Measurements from ENCODE around the gene PAX7. TPM values are rescaled to one million over a fixed set of nuclear protein-coding genes. Genes with fewer than 3 reads are reported as not detected.

Gene PAX7
- total RNA-seq, 1 experiment from 2014 or later = not detected

GRCh38 chr1:18619467-18619835 is 11.2 kb upstream of the PAX7 start:
- ChIA-PET POLR2A (no interaction called here), CTCF (interaction anchor here (1.0 kb wide), 1 partner anchor 22 kb away, joined by 3 read pairs; no protein-coding TSS in a partner anchor)
- Mint-ChIP-seq H3K4me3 (ENCODE audit: unreplicated experiment) (no peak overlapping the region), H3K36me3 (ENCODE audit: insufficient read depth, unreplicated experiment) (peaks cover 4% of the 10 kb centered on the region), H3K27me3 (ENCODE audit: insufficient read depth, unreplicated experiment) (peaks cover 19% of the 10 kb centered on the region), H3K27ac (ENCODE audit: low read depth, unreplicated experiment) (no peak overlapping the region), H3K9me3 (ENCODE audit: unreplicated experiment) (no peaks in the 10 kb centered on the region), H3K4me1 (ENCODE audit: insufficient read depth, unreplicated experiment) (peaks cover 11% of the 10 kb centered on the region)
- TF ChIP-seq CTCF (IDR thresholded peaks at IDR 0.05; ENCODE audit: unreplicated experiment) = no peak
- intact Hi-C loops (cut with micrococcal nuclease) = no loop called here
- no peak for DNase-seq (ENCODE audit: unreplicated experiment)
- BruUV-seq (replicated peaks) = no TSS peak

- intact Hi-C loops (cut with micrococcal nuclease) = no loop called here
- CTCF ChIA-PET = interaction anchor here (1.6 kb wide), 1 partner anchor 53 kb away, joined by 3 read pairs; no protein-coding TSS in a partner anchor
- Mint-ChIP-seq H3K4me1 (ENCODE audit: insufficient read depth, unreplicated experiment) (no peaks in the 10 kb centered on the region), H3K4me3 (ENCODE audit: unreplicated experiment) (no peak overlapping the region), H3K36me3 (ENCODE audit: insufficient read depth, unreplicated experiment) (no peaks in the 10 kb centered on the region), H3K9me3 (ENCODE audit: unreplicated experiment) (no peaks in the 10 kb centered on the region), H3K27ac (ENCODE audit: low read depth, unreplicated experiment) (no peak overlapping the region), H3K27me3 (ENCODE audit: insufficient read depth, unreplicated experiment) (peaks cover 97% of the 10 kb centered on the region)
- POLR2A ChIA-PET = no interaction called here
- no peak for DNase-seq (ENCODE audit: unreplicated experiment)
- no peak for TF ChIP-seq CTCF (IDR thresholded peaks at IDR 0.05; ENCODE audit: unreplicated experiment)
- BruUV-seq (replicated peaks) = no TSS peak
These were observed 2.1 kb upstream of the PAX7 start for GRCh38 chr1:18628511-18628910.

GRCh38 chr1:18629659-18630510 is 761 bp upstream of the PAX7 start:
- no TSS peak for BruUV-seq (replicated peaks)
- Mint-ChIP-seq H3K27me3 (ENCODE audit: insufficient read depth, unreplicated experiment) (peaks cover 97% of the 10 kb centered on the region), H3K4me3 (ENCODE audit: unreplicated experiment) (no peak overlapping the region), H3K36me3 (ENCODE audit: insufficient read depth, unreplicated experiment) (no peaks in the 10 kb centered on the region), H3K4me1 (ENCODE audit: insufficient read depth, unreplicated experiment) (no peaks in the 10 kb centered on the region), H3K9me3 (ENCODE audit: unreplicated experiment) (no peaks in the 10 kb centered on the region), H3K27ac (ENCODE audit: low read depth, unreplicated experiment) (no peak overlapping the region)
- CTCF ChIA-PET = no interaction called here
- intact Hi-C loops (cut with micrococcal nuclease) = no loop called here
- POLR2A ChIA-PET = no interaction called here
- TF ChIP-seq CTCF (IDR thresholded peaks at IDR 0.05; ENCODE audit: unreplicated experiment) = no peak
- DNase-seq (ENCODE audit: unreplicated experiment) = no peak

- H3K4me3 Mint-ChIP-seq (ENCODE audit: unreplicated experiment) = no peak overlapping the region
- no peak for DNase-seq (ENCODE audit: unreplicated experiment)
- intact Hi-C loops (cut with micrococcal nuclease) = no loop called here
- H3K4me1 Mint-ChIP-seq (ENCODE audit: insufficient read depth, unreplicated experiment) = no peaks in the 10 kb centered on the region
- H3K27me3 Mint-ChIP-seq (ENCODE audit: insufficient read depth, unreplicated experiment) = peaks cover 97% of the 10 kb centered on the region
- H3K36me3 Mint-ChIP-seq (ENCODE audit: insufficient read depth, unreplicated experiment) = no peaks in the 10 kb centered on the region
- POLR2A ChIA-PET = interaction anchor here (0.8 kb wide), 1 partner anchor 205 kb away, joined by 3 read pairs; no protein-coding TSS in a partner anchor
- H3K9me3 Mint-ChIP-seq (ENCODE audit: unreplicated experiment) = no peaks in the 10 kb centered on the region
- CTCF ChIA-PET = interaction anchor here (0.6 to 0.7 kb wide), 2 partner anchors 24 to 250 kb away, joined by 3 to 4 read pairs; no protein-coding TSS in a partner anchor
- BruUV-seq (replicated peaks) = no TSS peak
- no peak for TF ChIP-seq CTCF (IDR thresholded peaks at IDR 0.05; ENCODE audit: unreplicated experiment)
- no peak overlapping the region for H3K27ac Mint-ChIP-seq (ENCODE audit: low read depth, unreplicated experiment)
These were observed 1.0 kb downstream of the PAX7 start for GRCh38 chr1:18631496-18632217.

All from MCF 10A (cell line).